Measurements from ENCODE around the gene ZC2HC1B.
"Not testable (repeated sequence)": the region's sequence is repeated elsewhere in the genome, so short reads cannot be mapped to it uniquely, and the experiment has no call there.

Gene ZC2HC1B

DNA sequence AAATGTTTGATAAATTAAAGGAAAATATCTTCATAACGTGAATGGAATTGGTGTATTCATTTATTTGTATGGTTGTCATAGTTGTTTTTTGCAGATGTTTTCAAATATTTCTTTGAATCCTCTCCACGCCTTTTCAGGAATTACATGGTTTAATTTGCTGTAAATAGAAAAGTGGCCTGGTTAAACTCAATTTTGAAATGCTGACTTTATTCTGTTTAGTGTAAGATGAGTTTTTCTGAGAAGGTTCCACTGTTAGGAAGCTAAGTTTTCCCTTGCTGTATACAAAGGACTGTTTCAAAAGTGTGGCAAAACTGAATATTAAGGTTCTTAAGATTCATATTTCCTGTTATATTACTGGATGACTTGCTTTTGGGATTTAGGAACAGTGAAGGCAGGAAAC, 503 bp upstream of the ZC2HC1B start:
- H3K27ac ChIP-seq: no peak overlapping the region

DNA sequence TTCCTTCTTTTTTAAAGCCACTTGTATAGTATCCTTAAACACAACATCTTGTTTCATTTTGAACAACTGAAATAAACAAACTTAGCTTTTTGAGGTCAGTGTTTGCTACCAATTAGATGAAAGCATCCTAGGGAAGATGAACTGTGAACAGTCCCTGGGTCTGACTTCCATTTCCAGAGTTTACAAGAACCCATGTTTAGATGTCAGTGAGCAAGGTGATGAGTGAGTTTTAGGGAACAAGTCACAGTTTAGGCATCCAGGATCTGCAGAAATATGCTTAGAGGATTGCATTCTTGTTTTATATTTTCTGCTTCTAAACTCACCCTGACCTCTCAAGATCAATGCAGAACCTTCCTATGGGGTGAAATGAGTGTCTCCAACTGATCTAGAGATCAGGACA, 3.0 kb downstream of the ZC2HC1B start:
- Histone ChIP-seq H3K4me3 (no peak overlapping the region), H3K27ac (no peak overlapping the region)

More for the DNA sequence above, 503 bp upstream of the ZC2HC1B start:
- H3K4me3 ChIP-seq: no peak overlapping the region

DNA sequence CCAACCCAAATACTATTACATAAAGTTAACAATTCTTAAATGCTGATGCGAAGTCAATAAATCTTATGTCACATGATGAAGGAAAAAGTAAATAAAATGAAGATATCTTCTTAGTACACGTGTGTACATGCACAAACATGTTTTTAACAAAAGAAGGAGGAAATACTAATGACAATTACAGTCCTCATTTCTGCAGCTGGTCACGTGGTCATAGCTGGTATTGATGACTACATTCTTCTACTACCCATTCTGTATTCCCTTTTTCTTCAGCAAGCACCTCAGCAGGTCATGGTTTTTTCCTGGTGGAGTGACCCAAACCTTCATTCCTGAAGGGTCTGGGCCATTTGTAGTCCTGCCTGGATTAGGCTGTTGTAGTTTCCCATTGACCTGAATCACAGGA, 4.5 kb downstream of the ZC2HC1B start:
- H3K27ac ChIP-seq, H3K4me3 ChIP-seq: not testable (repeated sequence)

GRCh38 chr6:143871202-143871730, 7.0 kb downstream of the ZC2HC1B start:
- H3K27ac ChIP-seq, H3K4me3 ChIP-seq: not testable (repeated sequence)

DNA sequence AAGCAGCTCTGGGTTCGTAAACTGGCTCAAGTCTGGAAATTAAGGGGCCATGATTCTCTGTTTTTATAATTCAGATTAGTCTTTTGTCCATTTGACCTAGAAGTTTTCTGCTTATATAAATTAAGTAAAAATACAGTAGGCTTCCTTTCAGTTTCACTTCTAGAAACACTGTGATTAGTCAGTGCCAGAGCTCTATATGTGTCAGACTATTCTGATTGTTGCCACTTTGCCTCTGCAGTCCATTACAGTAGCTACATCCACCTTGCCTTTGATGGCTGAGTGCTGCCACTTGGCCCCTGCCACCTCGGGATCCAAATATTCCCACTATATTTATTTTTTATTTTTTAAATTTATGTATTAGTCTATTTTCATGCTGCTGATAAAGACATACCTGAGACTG, 7.9 kb downstream of the ZC2HC1B start:
- peak overlapping the region in 2 of 21 experiments; percentile 5 to 30 for H3K27ac ChIP-seq
- H3K4me3 ChIP-seq: no peak overlapping the region

DNA sequence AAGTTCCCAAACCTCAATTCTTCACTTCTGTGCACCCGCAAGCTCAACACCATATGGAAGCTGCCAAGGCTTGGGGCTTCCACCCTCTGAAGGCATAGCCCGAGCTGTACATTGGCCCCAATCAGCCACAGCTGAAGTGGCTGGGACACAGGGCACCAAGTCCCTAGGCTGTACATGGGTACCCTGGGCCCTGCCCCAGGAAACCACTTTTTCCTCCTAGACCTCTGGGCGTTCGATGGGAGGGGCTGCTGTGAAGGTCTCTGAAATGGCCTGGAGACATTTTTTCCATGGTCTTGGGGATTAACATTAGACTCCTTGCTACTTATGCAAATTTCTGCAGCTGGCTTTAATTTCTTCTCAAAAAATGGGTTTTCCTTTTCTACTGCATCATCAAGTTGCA, 9.3 kb downstream of the ZC2HC1B start:
- not testable (repeated sequence) for H3K27ac ChIP-seq, H3K4me3 ChIP-seq

- not testable (repeated sequence) for H3K4me3 ChIP-seq, H3K27ac ChIP-seq
Observed at GRCh38 chr6:143874503-143874902, 10.2 kb downstream of the ZC2HC1B start.

GRCh38 chr6:143877584-143878271, 13.5 kb downstream of the ZC2HC1B start:
- Histone ChIP-seq H3K27ac (no peak overlapping the region), H3K4me3 (no peak overlapping the region)

DNA sequence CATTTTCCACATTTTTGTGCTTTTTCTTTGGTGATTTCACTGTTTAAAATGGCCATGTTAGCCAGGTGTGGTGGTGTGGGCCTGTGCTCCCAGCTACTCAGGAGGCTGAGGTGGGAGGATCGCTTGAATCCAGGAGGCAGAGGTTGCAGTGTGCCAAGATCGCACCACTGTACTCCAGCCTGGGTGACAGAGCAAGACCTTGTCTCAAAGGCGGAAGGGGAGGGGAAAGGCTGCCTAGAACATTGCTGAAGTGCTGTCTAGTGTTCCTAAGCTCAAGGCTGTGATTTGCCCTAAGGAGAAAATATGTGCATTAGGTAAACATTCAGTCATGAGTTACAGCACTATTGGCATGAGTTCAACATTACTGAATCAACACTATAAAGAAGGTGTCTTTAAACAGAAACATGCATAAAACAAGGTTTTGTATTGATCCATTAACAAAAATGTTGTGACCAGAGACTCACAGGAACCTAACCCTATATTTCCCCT, 14.0 kb downstream of the ZC2HC1B start:
- H3K4me3 ChIP-seq: no peak overlapping the region

DNA sequence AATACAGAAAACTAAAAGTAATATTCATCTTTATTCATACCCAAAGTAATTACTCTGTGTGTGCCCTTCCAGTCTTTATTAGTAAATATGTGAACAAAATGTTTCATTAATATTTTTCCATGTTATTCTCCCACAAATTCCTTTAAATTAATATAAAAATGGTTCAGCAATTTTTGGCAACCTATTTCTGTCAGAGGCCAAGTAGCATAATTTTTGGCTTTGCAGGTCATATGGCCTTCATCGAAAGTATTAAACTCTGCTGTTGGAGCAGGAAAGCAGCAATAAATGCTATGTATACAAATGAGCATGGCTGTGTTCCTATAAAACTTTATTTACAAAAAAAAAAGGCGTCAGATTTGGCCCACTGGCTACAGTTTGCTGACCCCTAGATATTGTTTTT, 16.1 kb downstream of the ZC2HC1B start:
- Histone ChIP-seq H3K4me3 (no peak overlapping the region), H3K27ac (no peak overlapping the region)

More for the DNA sequence above, 14.0 kb downstream of the ZC2HC1B start:
- H3K27ac ChIP-seq: no peak overlapping the region

DNA sequence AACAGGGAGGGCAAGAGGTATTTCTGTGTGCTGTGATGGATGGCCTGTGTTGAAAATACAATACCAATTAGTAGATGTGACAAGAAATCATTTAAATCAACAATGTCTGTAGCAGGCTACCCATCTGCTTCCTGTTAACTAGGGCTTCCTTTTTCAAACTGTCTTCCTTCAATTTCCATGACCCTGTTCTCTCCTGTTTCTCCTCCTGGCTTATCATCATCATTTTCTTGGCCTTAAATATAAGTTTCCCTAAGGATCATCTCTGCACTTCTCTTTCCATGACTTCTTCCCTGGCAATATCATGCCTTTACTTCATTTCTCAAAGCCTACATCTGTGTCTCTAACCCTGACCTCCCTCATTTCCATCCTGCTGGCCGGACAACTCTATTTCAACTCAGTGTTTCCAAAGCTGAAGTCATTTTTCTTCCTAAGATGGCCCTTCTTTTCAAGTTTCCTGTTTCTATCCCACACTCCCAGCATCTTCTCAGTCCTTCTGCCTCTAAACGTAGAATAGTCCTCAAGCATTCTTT, 18.2 kb downstream of the ZC2HC1B start:
- Histone ChIP-seq H3K4me3 (no peak overlapping the region), H3K27ac (no peak overlapping the region)

- Histone ChIP-seq H3K4me3 (no peak overlapping the region), H3K27ac (peak overlapping the region in 1 of 21 experiments; percentile 22)
Observed at GRCh38 chr6:143884216-143884900, 20.1 kb downstream of the ZC2HC1B start.

GRCh38 chr6:143885116-143885515, 20.8 kb downstream of the ZC2HC1B start:
- Histone ChIP-seq H3K27ac (no peak overlapping the region), H3K4me3 (no peak overlapping the region)

GRCh38 chr6:143894655-143895054, 30.4 kb downstream of the ZC2HC1B start:
- no peak overlapping the region for H3K4me3 ChIP-seq
- no peak overlapping the region for H3K27ac ChIP-seq

DNA sequence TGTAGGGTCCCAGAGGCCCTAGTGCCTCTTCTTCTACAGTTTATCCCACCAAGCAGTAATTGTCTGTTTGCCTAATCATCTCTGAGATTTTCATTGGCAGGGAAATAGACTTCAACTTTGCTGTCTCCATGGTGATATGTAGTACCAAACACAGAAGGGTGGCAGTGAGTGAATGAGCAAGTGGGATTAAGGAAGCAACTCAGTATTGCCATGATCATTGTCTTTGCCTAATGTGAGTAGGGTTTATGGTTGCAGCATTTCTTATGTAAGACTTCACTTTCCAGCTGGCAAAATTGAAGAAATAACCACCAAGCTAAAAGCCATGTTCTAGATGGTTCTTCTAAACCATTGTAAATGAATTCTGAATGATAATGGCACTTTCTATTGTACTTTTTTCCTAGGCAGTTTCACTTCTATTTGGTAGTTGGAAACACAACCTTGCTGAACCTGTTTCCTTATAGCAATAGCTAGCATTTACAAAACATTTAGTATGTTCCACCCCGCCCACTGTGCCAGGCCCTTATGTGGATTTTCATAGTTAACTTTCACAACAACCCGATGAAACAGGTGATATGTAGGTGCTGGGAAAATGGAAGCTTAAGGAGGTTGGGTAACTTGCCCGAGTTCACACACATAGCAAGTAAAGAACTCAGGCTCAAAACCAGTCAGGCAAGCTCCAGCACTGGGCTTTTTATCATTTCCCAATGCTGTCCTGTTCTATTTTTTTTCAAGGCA, 32.0 kb downstream of the ZC2HC1B start:
- H3K4me3 ChIP-seq: no peak overlapping the region
- peak overlapping the region in 16 of 21 experiments; percentile 2 to 77 (median 56) for H3K27ac ChIP-seq

- H3K27ac ChIP-seq: no peak overlapping the region
- no peak overlapping the region for H3K4me3 ChIP-seq
Observed at GRCh38 chr6:143900358-143900757, 36.1 kb downstream of the ZC2HC1B start.

- Histone ChIP-seq H3K4me3 (no peak overlapping the region), H3K27ac (peak overlapping the region in 5 of 21 experiments; percentile 0 to 65 (median 48))
Observed at GRCh38 chr6:143901885-143902750, 37.8 kb downstream of the ZC2HC1B start.

GRCh38 chr6:143902827-143903226, 38.6 kb downstream of the ZC2HC1B start:
- Histone ChIP-seq H3K27ac (peak overlapping the region in 4 of 21 experiments; percentile 0 to 49 (median 42)), H3K4me3 (no peak overlapping the region)

DNA sequence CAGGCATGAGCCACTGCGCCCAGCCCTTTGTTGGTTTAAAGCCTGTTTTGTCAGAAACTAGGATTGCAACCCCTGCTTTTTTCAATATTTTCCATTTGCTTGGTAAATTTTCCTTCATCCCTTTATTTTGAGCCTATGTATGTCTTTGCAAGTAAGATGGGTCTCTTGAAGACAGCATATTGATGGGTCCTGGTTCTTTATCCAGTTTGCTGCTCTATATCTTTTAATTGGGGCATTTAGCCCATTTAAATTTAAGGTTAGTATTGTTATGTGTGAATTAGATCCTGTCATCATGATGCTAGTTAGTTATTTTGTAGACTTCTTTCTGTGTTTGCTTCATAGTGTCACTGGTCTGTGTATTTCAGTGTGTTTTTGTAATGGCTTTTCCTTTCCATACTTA, 46.8 kb downstream of the ZC2HC1B start:
- H3K4me3 ChIP-seq: no peak overlapping the region
- no peak overlapping the region for H3K27ac ChIP-seq
